K562 (cell line): ENCODE data around the gene HEBP1. TPM values are rescaled to one million over a fixed set of nuclear protein-coding genes. Genes with fewer than 3 reads are reported as not detected.

Source experiments
- ARHGAP35 ChIP-seq: fragments of 450-650 bp; IDR thresholded peaks from 2 replicates; pipeline ENCODE4 v1.6.1; 2018; ENCODE audit not compliant: partially characterized antibody
- ARID2 ChIP-seq: fragments of 450-650 bp; IDR thresholded peaks from 2 replicates; pipeline ENCODE4 v1.6.1; 2017; ENCODE audit warnings: antibody characterized with exemption, mild to moderate bottlenecking
- EHMT2 ChIP-seq: fragments of 450-650 bp; IDR thresholded peaks from 2 replicates; pipeline ENCODE4 v1.6.1; 2018; ENCODE audit warnings: antibody characterized with exemption
- ELF2 ChIP-seq: fragments of 250-450 bp; sonication (Bioruptor Pico); IDR thresholded peaks from 2 replicates; pipeline ENCODE4 v1.5.0; 2021; ENCODE audit warnings: mild to moderate bottlenecking
- FIP1L1 ChIP-seq: fragments of 200-400 bp; formaldehyde crosslinking; IDR thresholded peaks from 2 replicates; pipeline ENCODE4 v1.6.1; 2018; ENCODE audit warnings: mild to moderate bottlenecking, low read depth, low read length; ENCODE audit not compliant: poor library complexity, severe bottlenecking
- HIVEP1 ChIP-seq: fragments of 250-450 bp; sonication (Bioruptor Pico); IDR thresholded peaks from 2 replicates; pipeline ENCODE4 v1.4.0; 2020; ENCODE audit warnings: mild to moderate bottlenecking
- HSF4 ChIP-seq: fragments of 250-450 bp; sonication (Bioruptor Pico); IDR thresholded peaks from 2 replicates; pipeline ENCODE4 v2.1.2; 2022; ENCODE audit warnings: mild to moderate bottlenecking, moderate library complexity, borderline replicate concordance
- IRF2 ChIP-seq: sonication (generic); formaldehyde crosslinking; IDR thresholded peaks from 2 replicates; pipeline ENCODE4 v1.8.1; 2022; ENCODE audit warnings: mild to moderate bottlenecking, missing genetic modification reagents
- KDM5B ChIP-seq: fragments of 200-600 bp; sonication (generic); IDR thresholded peaks from 2 replicates; pipeline ENCODE4 v1.6.1; 2012; ENCODE audit warnings: low read depth, mild to moderate bottlenecking, moderate library complexity, low read length, control low read depth, inconsistent platforms; ENCODE audit not compliant: insufficient replicate concordance
- KLF6 ChIP-seq: fragments of 250-450 bp; sonication (Bioruptor Pico); IDR thresholded peaks from 2 replicates; pipeline ENCODE4 v1.4.0; 2020; ENCODE audit warnings: mild to moderate bottlenecking, moderate library complexity, borderline replicate concordance
- L3MBTL2 ChIP-seq: fragments of 450-650 bp; IDR thresholded peaks from 2 replicates; pipeline ENCODE4 v1.6.1; 2016; ENCODE audit warnings: mild to moderate bottlenecking, moderate library complexity
- LARP7 ChIP-seq: fragments of 450-650 bp; IDR thresholded peaks from 2 replicates; pipeline ENCODE4 v1.6.1; 2016
- NCOA2 ChIP-seq, 2 experiments: fragments of 450-650 bp; IDR thresholded peaks; 2 replicates each; pipeline ENCODE4 v1.6.1; 2018; ENCODE audit warnings: mild to moderate bottlenecking in 2 of 2, moderate library complexity in 1 of 2; ENCODE audit not compliant: partially characterized antibody in 2 of 2
- SMARCC2 ChIP-seq: fragments of 450-650 bp; IDR thresholded peaks from 2 replicates; pipeline ENCODE4 v1.6.1; 2017; ENCODE audit warnings: antibody characterized with exemption, moderate library complexity, mild to moderate bottlenecking, low read depth
- SMARCE1 ChIP-seq: fragments of 450-650 bp; IDR thresholded peaks from 2 replicates; pipeline ENCODE4 v1.7.1; 2016; ENCODE audit warnings: mild to moderate bottlenecking
- U2AF2 ChIP-seq: fragments of 200-400 bp; formaldehyde crosslinking; optimal IDR thresholded peaks from 2 replicates; pipeline ENCODE3; 2017; ENCODE audit warnings: low read depth, mild to moderate bottlenecking, low read length
- ZC3H11A ChIP-seq: IDR thresholded peaks from 2 replicates; pipeline ENCODE4 v1.6.1; 2012; ENCODE audit warnings: low read depth, low read length, improper control_type of control experiment
- ZNF12 ChIP-seq: sonication (generic); formaldehyde crosslinking; IDR thresholded peaks from 2 replicates; pipeline ENCODE4 v1.4.0; 2020; ENCODE audit warnings: mild to moderate bottlenecking, missing genetic modification reagents
- ZNF134 ChIP-seq: fragments of 250-450 bp; sonication (Bioruptor Pico); conservative IDR thresholded peaks from 2 replicates; pipeline ENCODE4 v1.4.0; 2020
- ZNF780A ChIP-seq: fragments of 250-450 bp; sonication (Bioruptor Pico); IDR thresholded peaks from 2 replicates; pipeline ENCODE4 v1.5.0; 2021; ENCODE audit warnings: mild to moderate bottlenecking
- polyA plus RNA-seq, 8 experiments: library from polyadenylated mRNA; depleted of rRNA in 4 of 8; stranded (reverse) in 5 of 8; unstranded in 3 of 8; fragments of >200 nt; fragmentation: Nextera tagmentation in 2 of 8; fragmentation: Illumina TruSeq in 1 of 8; extraction: Ambion mirVana in 2 of 8; extraction: Trizol in 1 of 8; gene quantifications; 2 replicates each; pipeline versions ENCODE4 v1.2.1 to v1.2.3, GENCODE V29; 2011 to 2014; ENCODE audit warnings: inconsistent platforms in 1 of 8, missing spikeins in 1 of 8
- total RNA-seq, 7 experiments: library from RNA; depleted of rRNA in 6 of 7; stranded (reverse); fragments of >200 nt in 6 of 7; fragmentation: Illumina TruSeq in 2 of 7; extraction: Trizol in 2 of 7; gene quantifications; 2 replicates each; pipeline versions ENCODE4 v1.2.1 to v1.2.3, GENCODE V29; 2011 to 2021; ENCODE audit warnings: low replicate concordance in 1 of 7
- TF ChIP-seq, protein P1 (sequence below): fragments of 250-450 bp; sonication (Bioruptor Pico); IDR thresholded peaks from 2 replicates; pipeline ENCODE4 v1.5.0; 2020; ENCODE audit warnings: mild to moderate bottlenecking
- TF ChIP-seq, protein P2 (sequence below), 2 experiments: fragments of 450-650 bp; conservative IDR thresholded peaks; 2 replicates each; pipeline ENCODE4 v1.6.1; 2017; ENCODE audit warnings: mild to moderate bottlenecking in 2 of 2, moderate library complexity in 2 of 2
- TF ChIP-seq, protein P3 (sequence below): conservative IDR thresholded peaks from 2 replicates; pipeline ENCODE4 v1.6.1; 2011; ENCODE audit warnings: low read depth, mild to moderate bottlenecking, low read length; ENCODE audit not compliant: control insufficient read depth
- TF ChIP-seq, protein P4 (sequence below): fragments of 250-450 bp; sonication (Bioruptor Pico); IDR thresholded peaks from 2 replicates; pipeline ENCODE4 v1.6.1; 2021; ENCODE audit warnings: mild to moderate bottlenecking

Gene HEBP1
- total and polyA plus RNA-seq, 9 of the 15 experiments (the other 6 are each of a cell fraction or from before 2014, with no cell fraction given), result 1.1 to 10.1 (median 2.4) TPM

DNA sequence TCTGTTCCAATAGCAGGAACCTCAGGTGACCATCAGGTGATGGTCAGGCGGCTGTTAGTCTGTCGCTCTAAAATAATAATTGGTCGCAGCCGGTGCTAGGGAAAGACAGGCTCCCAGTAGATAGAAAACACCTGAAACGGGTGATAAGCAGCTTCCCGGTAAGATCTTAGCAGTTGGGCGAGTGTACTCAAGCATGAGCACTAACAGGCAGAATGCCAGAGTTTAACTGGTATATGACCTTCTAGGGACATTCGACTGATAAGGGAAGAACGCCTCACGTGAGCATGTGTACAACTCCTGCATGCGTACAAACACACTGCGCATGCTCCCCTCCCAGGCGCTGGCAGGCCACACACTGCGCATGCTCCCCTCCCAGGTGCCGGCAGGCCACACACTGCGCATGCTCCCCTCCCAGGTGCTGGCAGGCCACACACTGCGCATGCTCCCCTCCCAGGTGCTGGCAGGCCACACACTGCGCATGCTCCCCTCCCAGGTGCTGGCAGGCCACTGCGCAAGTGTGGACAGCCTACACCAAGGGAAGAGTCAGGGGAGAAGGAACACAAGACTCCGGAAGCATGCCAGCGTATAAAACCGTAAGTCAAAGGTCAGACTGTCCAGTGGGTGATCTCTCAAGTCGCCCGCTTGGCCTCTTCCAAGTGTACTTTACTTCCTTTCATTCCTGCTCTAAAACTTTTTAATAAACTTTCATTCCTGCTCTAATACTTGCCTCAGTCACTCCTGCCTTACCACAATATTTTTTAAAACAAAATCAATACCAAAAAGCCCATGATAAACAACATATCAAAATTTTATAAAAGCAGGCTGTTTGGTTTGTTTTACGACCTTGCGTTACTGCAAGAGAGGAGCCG, 72.6 kb downstream of the HEBP1 start (continued):
- TF ChIP-seq, protein P1, sequence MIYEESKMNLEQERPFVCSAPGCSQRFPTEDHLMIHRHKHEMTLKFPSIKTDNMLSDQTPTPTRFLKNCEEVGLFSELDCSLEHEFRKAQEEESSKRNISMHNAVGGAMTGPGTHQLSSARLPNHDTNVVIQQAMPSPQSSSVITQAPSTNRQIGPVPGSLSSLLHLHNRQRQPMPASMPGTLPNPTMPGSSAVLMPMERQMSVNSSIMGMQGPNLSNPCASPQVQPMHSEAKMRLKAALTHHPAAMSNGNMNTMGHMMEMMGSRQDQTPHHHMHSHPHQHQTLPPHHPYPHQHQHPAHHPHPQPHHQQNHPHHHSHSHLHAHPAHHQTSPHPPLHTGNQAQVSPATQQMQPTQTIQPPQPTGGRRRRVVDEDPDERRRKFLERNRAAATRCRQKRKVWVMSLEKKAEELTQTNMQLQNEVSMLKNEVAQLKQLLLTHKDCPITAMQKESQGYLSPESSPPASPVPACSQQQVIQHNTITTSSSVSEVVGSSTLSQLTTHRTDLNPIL, result no peak
- no peak for TF ChIP-seq SMARCC2
- TF ChIP-seq IRF2 (CRISPR knock-in tag), result no peak
- no peak for TF ChIP-seq ZNF134
- peak; percentile 66 for TF ChIP-seq L3MBTL2
- TF ChIP-seq ELF2, result no peak
- TF ChIP-seq FIP1L1, result no peak
- no peak for TF ChIP-seq HIVEP1 (CRISPR knock-in tag)
- TF ChIP-seq U2AF2, result no peak
- peak; percentile 66 for TF ChIP-seq KDM5B
- no peak for TF ChIP-seq NCOA2 (IDR thresholded peaks at IDR 0.05; ENCODE audit: partially characterized antibody in 2 of 2)
- TF ChIP-seq, protein P2, sequence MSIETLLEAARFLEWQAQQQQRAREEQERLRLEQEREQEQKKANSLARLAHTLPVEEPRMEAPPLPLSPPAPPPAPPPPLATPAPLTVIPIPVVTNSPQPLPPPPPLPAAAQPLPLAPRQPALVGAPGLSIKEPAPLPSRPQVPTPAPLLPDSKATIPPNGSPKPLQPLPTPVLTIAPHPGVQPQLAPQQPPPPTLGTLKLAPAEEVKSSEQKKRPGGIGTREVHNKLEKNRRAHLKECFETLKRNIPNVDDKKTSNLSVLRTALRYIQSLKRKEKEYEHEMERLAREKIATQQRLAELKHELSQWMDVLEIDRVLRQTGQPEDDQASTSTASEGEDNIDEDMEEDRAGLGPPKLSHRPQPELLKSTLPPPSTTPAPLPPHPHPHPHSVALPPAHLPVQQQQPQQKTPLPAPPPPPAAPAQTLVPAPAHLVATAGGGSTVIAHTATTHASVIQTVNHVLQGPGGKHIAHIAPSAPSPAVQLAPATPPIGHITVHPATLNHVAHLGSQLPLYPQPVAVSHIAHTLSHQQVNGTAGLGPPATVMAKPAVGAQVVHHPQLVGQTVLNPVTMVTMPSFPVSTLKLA (conservative IDR thresholded peaks at IDR 0.05), result peak; percentile 41 to 69; a peak in 3 of 4 replicates
- TF ChIP-seq EHMT2, result no peak
- TF ChIP-seq ZC3H11A, result no peak
- no peak for TF ChIP-seq ARHGAP35
- no peak for TF ChIP-seq ARID2
- TF ChIP-seq LARP7, result no peak
- no peak for TF ChIP-seq HSF4
- TF ChIP-seq, protein P3, sequence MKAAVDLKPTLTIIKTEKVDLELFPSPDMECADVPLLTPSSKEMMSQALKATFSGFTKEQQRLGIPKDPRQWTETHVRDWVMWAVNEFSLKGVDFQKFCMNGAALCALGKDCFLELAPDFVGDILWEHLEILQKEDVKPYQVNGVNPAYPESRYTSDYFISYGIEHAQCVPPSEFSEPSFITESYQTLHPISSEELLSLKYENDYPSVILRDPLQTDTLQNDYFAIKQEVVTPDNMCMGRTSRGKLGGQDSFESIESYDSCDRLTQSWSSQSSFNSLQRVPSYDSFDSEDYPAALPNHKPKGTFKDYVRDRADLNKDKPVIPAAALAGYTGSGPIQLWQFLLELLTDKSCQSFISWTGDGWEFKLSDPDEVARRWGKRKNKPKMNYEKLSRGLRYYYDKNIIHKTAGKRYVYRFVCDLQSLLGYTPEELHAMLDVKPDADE, result no peak
- TF ChIP-seq SMARCE1, result peak; percentile 46; the same call in 1 of the 2 replicates
- TF ChIP-seq ZNF12 (CRISPR knock-in tag), result no peak
- TF ChIP-seq KLF6, result no peak
- TF ChIP-seq, protein P4, sequence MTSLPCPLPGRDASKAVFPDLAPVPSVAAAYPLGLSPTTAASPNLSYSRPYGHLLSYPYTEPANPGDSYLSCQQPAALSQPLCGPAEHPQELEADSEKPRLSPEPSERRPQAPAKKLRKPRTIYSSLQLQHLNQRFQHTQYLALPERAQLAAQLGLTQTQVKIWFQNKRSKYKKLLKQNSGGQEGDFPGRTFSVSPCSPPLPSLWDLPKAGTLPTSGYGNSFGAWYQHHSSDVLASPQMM (CRISPR knock-in tag), result no peak
- TF ChIP-seq ZNF780A, result no peak
